GM12878 (cell line): ENCODE data around the gene MOAP1. TPM values are rescaled to one million over a fixed set of nuclear protein-coding genes. Genes with fewer than 3 reads are reported as not detected.

ENCODE experiments used
- CEBPB ChIP-seq, 2 experiments: fragments of 150-350 bp in 1 of 2; IDR thresholded peaks; 2 replicates each; pipeline ENCODE4 v1.6.1; 2012 to 2014; ENCODE audit warnings: low read depth in 2 of 2, low read length in 2 of 2, borderline replicate concordance in 1 of 2, inconsistent platforms in 1 of 2
- CHD1 ChIP-seq: IDR thresholded peaks from 2 replicates; pipeline ENCODE4 v1.6.1; 2012; ENCODE audit warnings: low read depth, low read length, improper control_type of control experiment
- HSF1 ChIP-seq: fragments of 150-350 bp; IDR thresholded peaks from 2 replicates; pipeline ENCODE4 v1.6.1; 2014; ENCODE audit warnings: mild to moderate bottlenecking, low read depth, low read length
- KAT2A ChIP-seq: conservative IDR thresholded peaks from 2 replicates; pipeline ENCODE4 v1.6.1; 2011; ENCODE audit warnings: low read depth, low read length; ENCODE audit not compliant: control insufficient read depth
- LARP7 ChIP-seq: fragments of 450-650 bp; IDR thresholded peaks from 2 replicates; pipeline ENCODE4 v1.6.1; 2017; ENCODE audit warnings: mild to moderate bottlenecking
- NRF1 ChIP-seq: conservative IDR thresholded peaks from 2 replicates; pipeline ENCODE4 v1.6.1; 2011; ENCODE audit warnings: mild to moderate bottlenecking, low read depth, low read length, improper control_type of control experiment
- POU2F2 ChIP-seq: IDR thresholded peaks from 3 replicates; pipeline ENCODE4 v1.6.1; 2011; ENCODE audit warnings: low read depth, mild to moderate bottlenecking, low read length, borderline replicate concordance
- SMAD1 ChIP-seq: fragments of 450-650 bp; IDR thresholded peaks from 2 replicates; pipeline ENCODE4 v1.6.1; 2018; ENCODE audit warnings: mild to moderate bottlenecking, low read depth; ENCODE audit not compliant: partially characterized antibody
- STAT1 ChIP-seq: fragments of 450-650 bp; conservative IDR thresholded peaks from 2 replicates; pipeline ENCODE4 v1.6.1; 2014; ENCODE audit warnings: antibody characterized with exemption, mild to moderate bottlenecking
- TAF1 ChIP-seq: IDR thresholded peaks from 2 replicates; pipeline ENCODE4 v1.6.1; 2011; ENCODE audit warnings: mild to moderate bottlenecking, low read depth, low read length, borderline replicate concordance
- ZBTB40 ChIP-seq: fragments of 450-650 bp; IDR thresholded peaks from 2 replicates; pipeline ENCODE4 v1.6.1; 2016; ENCODE audit warnings: mild to moderate bottlenecking, moderate library complexity, borderline replicate concordance
- ZNF217 ChIP-seq: fragments of 450-650 bp; IDR thresholded peaks from 2 replicates; pipeline ENCODE4 v1.6.1; 2017; ENCODE audit warnings: antibody characterized with exemption, mild to moderate bottlenecking
- ZNF24 ChIP-seq: fragments of 450-650 bp; IDR thresholded peaks from 2 replicates; pipeline ENCODE4 v1.6.1; 2017; ENCODE audit warnings: antibody characterized with exemption, mild to moderate bottlenecking
- polyA plus RNA-seq, 11 experiments: library from polyadenylated mRNA; depleted of rRNA in 4 of 11; unstranded in 6 of 11; stranded (reverse) in 5 of 11; fragments of >200 nt; fragmentation: Nextera tagmentation in 4 of 11; fragmentation: Illumina TruSeq in 1 of 11; extraction: Ambion mirVana in 4 of 11; extraction: Trizol in 1 of 11; gene quantifications; 1 replicate in 1 of 11; 2 replicates in 10 of 11; pipeline versions ENCODE4 v1.2.1 to v1.2.3, GENCODE V29; 2011 to 2016; ENCODE audit warnings: inconsistent platforms in 2 of 11, missing spikeins in 2 of 11, low read depth in 1 of 11
- total RNA-seq, 4 experiments: library from RNA; depleted of rRNA in 3 of 4; stranded (reverse); fragments of >200 nt in 3 of 4; fragmentation: Illumina TruSeq in 1 of 4; extraction: Trizol in 1 of 4; gene quantifications; 2 replicates each; pipeline versions ENCODE4 v1.2.1 to v1.2.3, GENCODE V29; 2013 to 2021
- TF ChIP-seq, protein P1 (sequence below): IDR thresholded peaks from 2 replicates; pipeline ENCODE4 v1.6.1; 2011; ENCODE audit warnings: mild to moderate bottlenecking, low read depth, low read length, moderate library complexity; ENCODE audit not compliant: insufficient replicate concordance
- TF ChIP-seq, protein P2 (sequence below): IDR thresholded peaks from 2 replicates; pipeline ENCODE4 v1.6.1; 2012; ENCODE audit warnings: low read depth, low read length, improper control_type of control experiment

MOAP1 gene
- total and polyA plus RNA-seq, 10 of the 15 experiments (the other 5 are each of a cell fraction or from before 2014, with no cell fraction given): 3.1 to 51.9 (median 11.4) TPM

- TF ChIP-seq, protein P1, sequence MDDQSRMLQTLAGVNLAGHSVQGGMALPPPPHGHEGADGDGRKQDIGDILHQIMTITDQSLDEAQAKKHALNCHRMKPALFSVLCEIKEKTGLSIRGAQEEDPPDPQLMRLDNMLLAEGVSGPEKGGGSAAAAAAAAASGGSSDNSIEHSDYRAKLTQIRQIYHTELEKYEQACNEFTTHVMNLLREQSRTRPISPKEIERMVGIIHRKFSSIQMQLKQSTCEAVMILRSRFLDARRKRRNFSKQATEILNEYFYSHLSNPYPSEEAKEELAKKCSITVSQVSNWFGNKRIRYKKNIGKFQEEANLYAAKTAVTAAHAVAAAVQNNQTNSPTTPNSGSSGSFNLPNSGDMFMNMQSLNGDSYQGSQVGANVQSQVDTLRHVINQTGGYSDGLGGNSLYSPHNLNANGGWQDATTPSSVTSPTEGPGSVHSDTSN: no peak
- TF ChIP-seq ZNF217: no peak
- no peak for TF ChIP-seq STAT1
- TF ChIP-seq CHD1: no peak
- no peak for TF ChIP-seq KAT2A
- no peak for TF ChIP-seq POU2F2
- TF ChIP-seq TAF1: no peak
- no peak for TF ChIP-seq LARP7
- no peak for TF ChIP-seq SMAD1
- no peak for TF ChIP-seq HSF1
- TF ChIP-seq, protein P2, sequence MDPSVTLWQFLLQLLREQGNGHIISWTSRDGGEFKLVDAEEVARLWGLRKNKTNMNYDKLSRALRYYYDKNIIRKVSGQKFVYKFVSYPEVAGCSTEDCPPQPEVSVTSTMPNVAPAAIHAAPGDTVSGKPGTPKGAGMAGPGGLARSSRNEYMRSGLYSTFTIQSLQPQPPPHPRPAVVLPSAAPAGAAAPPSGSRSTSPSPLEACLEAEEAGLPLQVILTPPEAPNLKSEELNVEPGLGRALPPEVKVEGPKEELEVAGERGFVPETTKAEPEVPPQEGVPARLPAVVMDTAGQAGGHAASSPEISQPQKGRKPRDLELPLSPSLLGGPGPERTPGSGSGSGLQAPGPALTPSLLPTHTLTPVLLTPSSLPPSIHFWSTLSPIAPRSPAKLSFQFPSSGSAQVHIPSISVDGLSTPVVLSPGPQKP: no peak
- no peak for TF ChIP-seq NRF1
- TF ChIP-seq ZNF24: no peak
- TF ChIP-seq CEBPB (IDR thresholded peaks at IDR 0.05; ENCODE audit: borderline replicate concordance in 1 of 2, low read depth in 2 of 2, low read length in 2 of 2): no peak
- TF ChIP-seq ZBTB40: no peak
These were observed 16.5 kb upstream of the MOAP1 start (continued) for GRCh38 chr14:93201155-93201704.
